H1 (cell line): Measurements from ENCODE around the gene QRSL1. TPM values are rescaled to one million over a fixed set of nuclear protein-coding genes. Genes with fewer than 3 reads are reported as not detected.
A peak's percentile ranks its signal among the peaks of the same experiment; 100 is the strongest.

Experiments
- CTCF ChIA-PET: fragments of 300-600 bp; sonication (Branson Sonifier 250); formaldehyde crosslinking; loops from one replicate; lab custom pipeline; 2021; ENCODE audit not compliant: partially characterized antibody; lab: Charles Lee
- POLR2A ChIA-PET: fragments of 300-600 bp; sonication (Branson Sonifier 250); formaldehyde crosslinking; loops from one replicate; lab custom pipeline; 2021; ENCODE audit warnings: inconsistent platforms; ENCODE audit not compliant: partially characterized antibody; lab: Charles Lee
- DNase-seq, 2 experiments: peaks; one replicate each; pipeline versions ENCODE4 v3.0.0 to v3.0.0-alpha.2; 2010 to 2022; ENCODE audit warnings: low spot score in 2 of 2, low read depth in 1 of 2, mixed read lengths in 1 of 2
- FAIRE-seq: peaks from 2 replicates; lab custom pipeline; 2011; peaks lifted over from hg19 to GRCh38; lab: Jason Lieb, UNC
- H2AFZ ChIP-seq: 2 replicates; pipeline ENCODE4 v1.8.1; 2012; ENCODE audit warnings: low read length, inconsistent platforms
- H2AK5ac ChIP-seq: 2 replicates; pipeline ENCODE4 v1.6.1; 2013; ENCODE audit warnings: low read depth, low read length
- H2BK120ac ChIP-seq: replicated peaks from 2 replicates; pipeline ENCODE3; 2013; ENCODE audit warnings: low read depth, low read length, inconsistent platforms
- H2BK12ac ChIP-seq: 2 replicates; pipeline ENCODE4 v1.6.1; 2013; ENCODE audit warnings: low read depth, low read length
- H2BK15ac ChIP-seq: 2 replicates; pipeline ENCODE4 v1.6.1; 2013; ENCODE audit warnings: low read length
- H2BK20ac ChIP-seq: 2 replicates; pipeline ENCODE4 v1.6.1; 2013; ENCODE audit warnings: low read length
- H2BK5ac ChIP-seq: 2 replicates; pipeline ENCODE4 v1.6.1; 2013; ENCODE audit warnings: low read depth, low read length
- H3K14ac ChIP-seq: 2 replicates; pipeline ENCODE4 v1.6.1; 2013; ENCODE audit warnings: inconsistent platforms; ENCODE audit not compliant: insufficient read length
- H3K18ac ChIP-seq: 2 replicates; pipeline ENCODE4 v1.6.1; 2013; ENCODE audit warnings: low read length; ENCODE audit errors: extremely low read depth
- H3K23ac ChIP-seq: 2 replicates; pipeline ENCODE4 v1.6.1; 2013; ENCODE audit warnings: inconsistent platforms; ENCODE audit not compliant: insufficient read length
- H3K23me2 ChIP-seq: 2 replicates; pipeline ENCODE4 v1.6.1; 2013; ENCODE audit warnings: low read depth, low read length
- H3K27ac ChIP-seq: 2 replicates; pipeline ENCODE4 v1.6.1; 2011; ENCODE audit warnings: low read depth, low read length, inconsistent platforms
- H3K27me3 ChIP-seq, 4 experiments: replicated peaks in 1 of 4; 1 replicate in 1 of 4; 2 replicates in 3 of 4; pipeline versions ENCODE4 v1.6.1 to v1.8.1; 2011 to 2013; ENCODE audit warnings: low read length in 3 of 4, mild to moderate bottlenecking in 3 of 4, inconsistent platforms in 2 of 4, mixed read lengths in 2 of 4, moderate library complexity in 1 of 4; ENCODE audit not compliant: control insufficient read depth in 3 of 4, insufficient read depth in 3 of 4; ENCODE audit errors: extremely low read depth in 1 of 4
- H3K36me3 ChIP-seq, 4 experiments: 2 replicates each; pipeline versions ENCODE4 v1.6.1 to v1.8.1; 2011 to 2013; ENCODE audit warnings: mild to moderate bottlenecking in 4 of 4, low read length in 3 of 4, moderate library complexity in 2 of 4, control low read depth in 1 of 4, inconsistent platforms in 1 of 4; ENCODE audit not compliant: insufficient read depth in 4 of 4, control insufficient read depth in 2 of 4
- H3K4ac ChIP-seq: replicated peaks from 2 replicates; pipeline ENCODE3; 2013; ENCODE audit warnings: low read length, low read depth, mixed read lengths, inconsistent platforms; ENCODE audit not compliant: insufficient read length
- H3K4me1 ChIP-seq, 4 experiments: replicated peaks in 1 of 4; 1 replicate in 1 of 4; 2 replicates in 3 of 4; pipeline versions ENCODE4 v1.6.1 to v1.8.1; 2011 to 2013; ENCODE audit warnings: low read length in 3 of 4, inconsistent platforms in 2 of 4, mixed read lengths in 1 of 4; ENCODE audit not compliant: insufficient read depth in 4 of 4, control insufficient read depth in 3 of 4
- H3K4me2 ChIP-seq, 2 experiments: 2 replicates each; pipeline versions ENCODE4 v1.6.1 to v1.8.1; 2011 to 2013; ENCODE audit warnings: low read depth in 2 of 2, low read length in 2 of 2, control low read depth in 1 of 2, inconsistent platforms in 1 of 2, mild to moderate bottlenecking in 1 of 2; ENCODE audit not compliant: insufficient read depth in 1 of 2
- H3K4me3 ChIP-seq, 4 experiments: fragments of 200-600, 300-600 bp in 1 of 4; sonication (generic), shearing (Covaris generic), sonication (Bioruptor Twin) in 1 of 4; 2 replicates each; pipeline versions ENCODE4 v1.5.1 to v1.8.1; 2011 to 2016; ENCODE audit warnings: low read length in 4 of 4, low read depth in 3 of 4, control low read depth in 2 of 4, inconsistent platforms in 2 of 4, mild to moderate bottlenecking in 2 of 4, mixed read lengths in 1 of 4, moderate library complexity in 1 of 4; ENCODE audit not compliant: insufficient read depth in 2 of 4; ENCODE audit errors: extremely low read depth in 1 of 4
- H3K56ac ChIP-seq: replicated peaks from 2 replicates; pipeline ENCODE3; 2013; ENCODE audit warnings: low read depth, mild to moderate bottlenecking, mixed read lengths, low read length, inconsistent platforms; ENCODE audit not compliant: insufficient read length
- H3K79me1 ChIP-seq: 2 replicates; pipeline ENCODE4 v1.6.1; 2013; ENCODE audit warnings: low read depth, low read length, control low read depth
- H3K79me2 ChIP-seq, 2 experiments: 2 replicates each; pipeline versions ENCODE4 v1.6.1 to v1.8.1; 2012 to 2013; ENCODE audit warnings: low read length in 2 of 2, mild to moderate bottlenecking in 2 of 2, inconsistent platforms in 1 of 2; ENCODE audit not compliant: insufficient read depth in 2 of 2, control insufficient read depth in 1 of 2
- H3K9ac ChIP-seq, 4 experiments: replicated peaks in 1 of 4; 1 replicate in 1 of 4; 2 replicates in 3 of 4; pipeline versions ENCODE4 v1.6.1 to v1.8.1; 2011 to 2013; ENCODE audit warnings: low read depth in 3 of 4, low read length in 3 of 4, control low read depth in 2 of 4, mild to moderate bottlenecking in 2 of 4, moderate library complexity in 2 of 4, inconsistent platforms in 1 of 4; ENCODE audit errors: extremely low read depth in 1 of 4
- H3K9me3 ChIP-seq, 2 experiments: 2 replicates each; pipeline versions ENCODE4 v1.6.1 to v1.8.1; 2012 to 2013; ENCODE audit warnings: mild to moderate bottlenecking in 2 of 2, moderate library complexity in 2 of 2, control low read depth in 1 of 2, inconsistent platforms in 1 of 2, low read depth in 1 of 2, low read length in 1 of 2, mixed read lengths in 1 of 2; ENCODE audit not compliant: insufficient read depth in 2 of 2
- H4K20me1 ChIP-seq, 2 experiments: replicated peaks in 1 of 2; 2 replicates each; pipeline versions ENCODE3 to v1.8.1; 2011 to 2013; ENCODE audit warnings: inconsistent platforms in 2 of 2, low read length in 2 of 2, mild to moderate bottlenecking in 1 of 2; ENCODE audit not compliant: insufficient read depth in 2 of 2, control insufficient read depth in 1 of 2
- H4K5ac ChIP-seq: 2 replicates; pipeline ENCODE4 v1.6.1; 2013; ENCODE audit warnings: low read length, low read depth, mixed read lengths, inconsistent platforms; ENCODE audit not compliant: insufficient read length
- H4K8ac ChIP-seq: 2 replicates; pipeline ENCODE4 v1.8.0; 2013; ENCODE audit warnings: mild to moderate bottlenecking, moderate library complexity, low read length, inconsistent platforms; ENCODE audit not compliant: insufficient read depth; ENCODE audit errors: extremely low read depth
- H4K91ac ChIP-seq: replicated peaks from 2 replicates; pipeline ENCODE3; 2013; ENCODE audit warnings: low read length, mixed read lengths, inconsistent platforms; ENCODE audit not compliant: insufficient read length
- CHD1 ChIP-seq: IDR thresholded peaks from 2 replicates; pipeline ENCODE4 v1.6.1; 2012; ENCODE audit warnings: low read depth, low read length, improper control_type of control experiment
- CHD2 ChIP-seq: IDR thresholded peaks from 2 replicates; pipeline ENCODE4 v1.6.1; 2012; ENCODE audit warnings: low read length, improper control_type of control experiment
- E2F6 ChIP-seq: IDR thresholded peaks from 2 replicates; pipeline ENCODE4 v1.6.1; 2012; ENCODE audit warnings: inconsistent platforms
- SP1 ChIP-seq: IDR thresholded peaks from 2 replicates; pipeline ENCODE4 v1.6.1; 2011; ENCODE audit warnings: low read depth, low read length
- ZNF274 ChIP-seq: IDR thresholded peaks from 2 replicates; pipeline ENCODE4 v1.7.0; 2012; ENCODE audit warnings: low read length, borderline replicate concordance; ENCODE audit errors: extremely low read depth
- WGBS, 2 experiments: shearing (Covaris generic) in 1 of 2; methylation state at CpG; one replicate each; pipeline versions ENCODE4 v1.1.6 to v1.1.7; 2013 to 2015; ENCODE audit warnings: low lambda C conversion rate in 2 of 2, mixed read lengths in 2 of 2, inconsistent platforms in 1 of 2, low coverage in 1 of 2, missing lambda C conversion rate in 1 of 2; ENCODE audit not compliant: insufficient replicate concordance in 2 of 2, insufficient coverage in 1 of 2, insufficient read length in 1 of 2; ENCODE audit errors: extremely low coverage in 1 of 2, missing lambda C conversion rate in 1 of 2; 5-methylcytosine and 5-hydroxymethylcytosine counted together
- polyA plus RNA-seq, 7 experiments: library from polyadenylated mRNA; depleted of rRNA in 3 of 7; stranded (reverse) in 5 of 7; unstranded in 2 of 7; fragments of >200 nt in 5 of 7; fragments of 200-250 nt in 2 of 7; gene quantifications; 1 replicate in 5 of 7; 2 replicates in 1 of 7; 4 replicates in 1 of 7; pipeline versions ENCODE4 v1.2.1 to v1.2.3, GENCODE V29; 2011 to 2013; ENCODE audit warnings: missing spikeins in 2 of 7, mixed read lengths in 2 of 7
- total RNA-seq: library from RNA; stranded (reverse); fragmentation: NEBNext Ultra II Directional; extraction: Animal tissue kit (Norgen Biotek cat#: 25700); gene quantifications from 2 replicates; pipeline ENCODE4 v1.2.1, GENCODE V29; 2021

QRSL1 gene
- total and polyA plus RNA-seq, 2 of the 8 experiments (the other 6 are each of a cell fraction or from before 2014, with no cell fraction given) = 7.8 to 22.2 TPM

- no peaks in the 10 kb centered on the region for H4K20me1 ChIP-seq
- FAIRE-seq = no peak
- DNase-seq = no peak
- H4K8ac ChIP-seq = no peak overlapping the region
- no peak overlapping the region for H2BK20ac ChIP-seq
- H3K36me3 ChIP-seq = peaks cover 2 to 23% (median 15%) of the 10 kb centered on the region in 4 experiments; a peak in 6 of 8 replicates
- POLR2A ChIA-PET = interaction anchor here (0.7 to 0.9 kb wide), 2 partner anchors 8 to 20 kb away, joined by 3 read pairs; partner anchors contain the start of genes QRSL1 and RTN4IP1
- H3K9ac ChIP-seq = peak overlapping the region in 1 of 4 experiments; percentile 40; a peak in 2 of 7 replicates
- H3K27me3 ChIP-seq = no peaks in the 10 kb centered on the region
- H3K4me2 ChIP-seq = no peak overlapping the region
- TF ChIP-seq CHD1 (no peak), CHD2 (no peak), E2F6 (no peak), ZNF274 (no peak), SP1 (no peak)
- CTCF ChIA-PET = interaction anchor here (0.6 to 5.7 kb wide), 5 partner anchors 11 to 1246 kb away, joined by 3 to 52 read pairs (median 3); no protein-coding TSS in a partner anchor
- H3K56ac ChIP-seq = no peak overlapping the region
- no peak overlapping the region for H2AK5ac ChIP-seq
- no peaks in the 10 kb centered on the region for H3K79me2 ChIP-seq
- peak overlapping the region; percentile 53 for H4K91ac ChIP-seq
- no peak overlapping the region for H3K14ac ChIP-seq
- H2BK120ac ChIP-seq = peak overlapping the region; percentile 66
- H3K18ac ChIP-seq = no peak overlapping the region
- no peak overlapping the region for H3K4ac ChIP-seq
- H3K79me1 ChIP-seq = no peaks in the 10 kb centered on the region
- no peak overlapping the region for H2BK15ac ChIP-seq
- no peak overlapping the region for H2AFZ ChIP-seq
- no peaks in the 10 kb centered on the region for H3K23me2 ChIP-seq
- peak overlapping the region; percentile 64 for H4K5ac ChIP-seq
- H2BK5ac ChIP-seq = no peak overlapping the region
- H2BK12ac ChIP-seq = no peak overlapping the region; the same call in 1 of the 2 replicates
- H3K4me1 ChIP-seq = peaks cover 0 to 5% (median 2%) of the 10 kb centered on the region in 4 experiments; a peak in 3 of 7 replicates
- no peak overlapping the region for H3K27ac ChIP-seq
- no peak overlapping the region for H3K23ac ChIP-seq
- 80% methylated on average over 3 of the region's 3 CpGs; no CpG with 5 or more reads in 1 of the 2 experiments for WGBS, 2 experiments
- H3K9me3 ChIP-seq = peaks cover 12 to 13% of the 10 kb centered on the region in 2 experiments
- no peak overlapping the region for H3K4me3 ChIP-seq
Observed at GRCh38 chr6:106620931-106621672, 8.3 kb upstream of the QRSL1 start.
